Neural progenitor cell (in vitro differentiated cells): Measurements from ENCODE around the gene CNBP.

Source experiments
- EZH2 ChIP-seq: fragments of 200-600 bp; sonication (generic); IDR thresholded peaks from 2 replicates; pipeline ENCODE4 v1.6.1; 2017; ENCODE audit warnings: antibody characterized with exemption, mild to moderate bottlenecking, moderate library complexity
- TF ChIP-seq, protein P1 (sequence below): fragments of 200-600 bp; sonication (generic); IDR thresholded peaks from 2 replicates; pipeline ENCODE4 v1.5.1; 2017; ENCODE audit warnings: antibody characterized with exemption, mild to moderate bottlenecking

DNA sequence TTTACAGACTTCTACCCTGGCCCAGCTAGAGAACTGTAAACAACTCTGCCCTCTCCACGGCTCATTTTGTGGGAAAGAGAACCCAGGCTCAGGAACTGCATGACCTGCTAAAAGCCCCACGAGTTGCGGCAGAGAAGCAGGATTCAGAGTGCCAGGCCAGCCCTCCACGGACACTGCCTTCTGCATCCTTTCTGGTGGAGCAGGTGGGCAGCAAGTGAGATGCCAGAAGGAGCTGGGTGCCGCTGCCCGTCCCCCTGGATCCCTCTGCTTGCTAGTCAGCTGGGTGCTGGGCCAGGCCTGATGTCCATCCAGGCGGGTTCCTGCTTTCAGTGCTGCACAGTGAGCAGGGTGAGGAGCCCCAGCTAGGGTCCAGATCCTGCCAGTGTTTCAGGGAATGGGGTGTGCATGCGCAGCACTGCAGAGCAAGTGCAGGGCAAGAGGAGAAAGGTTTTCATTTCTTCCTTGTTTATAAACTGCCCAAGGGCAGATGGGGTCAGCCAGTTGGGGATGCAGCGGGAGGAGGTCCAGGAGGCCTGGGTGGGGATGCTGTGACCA, 56.9 kb downstream of the CNBP start:
- TF ChIP-seq EZH2: no peak
- TF ChIP-seq, protein P1, sequence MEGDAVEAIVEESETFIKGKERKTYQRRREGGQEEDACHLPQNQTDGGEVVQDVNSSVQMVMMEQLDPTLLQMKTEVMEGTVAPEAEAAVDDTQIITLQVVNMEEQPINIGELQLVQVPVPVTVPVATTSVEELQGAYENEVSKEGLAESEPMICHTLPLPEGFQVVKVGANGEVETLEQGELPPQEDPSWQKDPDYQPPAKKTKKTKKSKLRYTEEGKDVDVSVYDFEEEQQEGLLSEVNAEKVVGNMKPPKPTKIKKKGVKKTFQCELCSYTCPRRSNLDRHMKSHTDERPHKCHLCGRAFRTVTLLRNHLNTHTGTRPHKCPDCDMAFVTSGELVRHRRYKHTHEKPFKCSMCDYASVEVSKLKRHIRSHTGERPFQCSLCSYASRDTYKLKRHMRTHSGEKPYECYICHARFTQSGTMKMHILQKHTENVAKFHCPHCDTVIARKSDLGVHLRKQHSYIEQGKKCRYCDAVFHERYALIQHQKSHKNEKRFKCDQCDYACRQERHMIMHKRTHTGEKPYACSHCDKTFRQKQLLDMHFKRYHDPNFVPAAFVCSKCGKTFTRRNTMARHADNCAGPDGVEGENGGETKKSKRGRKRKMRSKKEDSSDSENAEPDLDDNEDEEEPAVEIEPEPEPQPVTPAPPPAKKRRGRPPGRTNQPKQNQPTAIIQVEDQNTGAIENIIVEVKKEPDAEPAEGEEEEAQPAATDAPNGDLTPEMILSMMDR: no peak
